ENCODE measurements around the gene RHBDD1.

RHBDD1 gene

GRCh38 chr2:226885769-226886435, 50.0 kb downstream of the RHBDD1 start:
- DNase-seq (ENCODE audit: low read depth, low spot score), result no peak

GRCh38 chr2:226887940-226888339, 52.1 kb downstream of the RHBDD1 start:
- DNase-seq (ENCODE audit: low read depth, low spot score), result no peak

- no peak for DNase-seq (ENCODE audit: low read depth, low spot score)
Observed at GRCh38 chr2:226888378-226888965, 52.6 kb downstream of the RHBDD1 start.

- DNase-seq (ENCODE audit: low read depth, low spot score), result no peak
Observed at GRCh38 chr2:226888971-226889370, 53.1 kb downstream of the RHBDD1 start.

GRCh38 chr2:226890286-226890685, 54.4 kb downstream of the RHBDD1 start:
- no peak for DNase-seq (ENCODE audit: low read depth, low spot score)

- no peak for DNase-seq (ENCODE audit: low read depth, low spot score)
Observed at GRCh38 chr2:226891780-226892590, 56.1 kb downstream of the RHBDD1 start.

- DNase-seq (ENCODE audit: low read depth, low spot score), result no peak
Observed at GRCh38 chr2:226892729-226893128, 56.9 kb downstream of the RHBDD1 start.

- no peak for DNase-seq (ENCODE audit: low read depth, low spot score)
Observed at GRCh38 chr2:226893216-226893615, 57.4 kb downstream of the RHBDD1 start.

- no peak for DNase-seq (ENCODE audit: low read depth, low spot score)
Observed at GRCh38 chr2:226894752-226895151, 58.9 kb downstream of the RHBDD1 start.

GRCh38 chr2:226895579-226895978, 59.7 kb downstream of the RHBDD1 start:
- no peak for DNase-seq (ENCODE audit: low read depth, low spot score)

- DNase-seq (ENCODE audit: low read depth, low spot score), result no peak
Observed at GRCh38 chr2:226898121-226898520, 62.3 kb downstream of the RHBDD1 start.

- no peak for DNase-seq (ENCODE audit: low read depth, low spot score)
Observed at GRCh38 chr2:226898897-226899296, 63.0 kb downstream of the RHBDD1 start.

GRCh38 chr2:226902041-226902966, 66.5 kb downstream of the RHBDD1 start:
- DNase-seq (ENCODE audit: low read depth, low spot score), result no peak

- no peak for DNase-seq (ENCODE audit: low read depth, low spot score)
Observed at GRCh38 chr2:226903179-226903578, 67.3 kb downstream of the RHBDD1 start.

GRCh38 chr2:226904592-226904991, 68.7 kb downstream of the RHBDD1 start:
- no peak for DNase-seq (ENCODE audit: low read depth, low spot score)

GRCh38 chr2:226905718-226906117, 69.9 kb downstream of the RHBDD1 start:
- no peak for DNase-seq (ENCODE audit: low read depth, low spot score)

GRCh38 chr2:226906163-226906693, 70.4 kb downstream of the RHBDD1 start:
- DNase-seq (ENCODE audit: low read depth, low spot score), result no peak

- DNase-seq (ENCODE audit: low read depth, low spot score), result no peak
Observed at GRCh38 chr2:226909126-226909525, 73.3 kb downstream of the RHBDD1 start.

- no peak for DNase-seq (ENCODE audit: low read depth, low spot score)
Observed at GRCh38 chr2:226909836-226910235, 74.0 kb downstream of the RHBDD1 start.

GRCh38 chr2:226910384-226910783, 74.5 kb downstream of the RHBDD1 start:
- DNase-seq (ENCODE audit: low read depth, low spot score), result no peak

GRCh38 chr2:226911932-226912331, 76.1 kb downstream of the RHBDD1 start:
- DNase-seq (ENCODE audit: low read depth, low spot score), result no peak
